ENCODE measurements around the gene AP1S3.
"Not testable (repeated sequence)": the region's sequence is repeated elsewhere in the genome, so short reads cannot be mapped to it uniquely, and the experiment has no call there.

The AP1S3 gene

GRCh38 chr2:223782629-223783028 lies 54.8 kb downstream of the AP1S3 start:
- in situ Hi-C loops (cut with MboI; ENCODE audit: low sequenced_read_pairs), result no loop called here
- H3K4me1 ChIP-seq, result no peaks in the 10 kb centered on the region; the same call in 1 of the 2 replicates
- no peaks in the 10 kb centered on the region for H3K36me3 ChIP-seq (replicated peaks)
- H3K4me3 ChIP-seq, result no peak overlapping the region
- H3K27me3 ChIP-seq (ENCODE audit: low read depth), result no peaks in the 10 kb centered on the region
- H3K9me3 ChIP-seq, result no peaks in the 10 kb centered on the region
- no peak for DNase-seq (ENCODE audit: low spot score in 2 of 2)

DNA sequence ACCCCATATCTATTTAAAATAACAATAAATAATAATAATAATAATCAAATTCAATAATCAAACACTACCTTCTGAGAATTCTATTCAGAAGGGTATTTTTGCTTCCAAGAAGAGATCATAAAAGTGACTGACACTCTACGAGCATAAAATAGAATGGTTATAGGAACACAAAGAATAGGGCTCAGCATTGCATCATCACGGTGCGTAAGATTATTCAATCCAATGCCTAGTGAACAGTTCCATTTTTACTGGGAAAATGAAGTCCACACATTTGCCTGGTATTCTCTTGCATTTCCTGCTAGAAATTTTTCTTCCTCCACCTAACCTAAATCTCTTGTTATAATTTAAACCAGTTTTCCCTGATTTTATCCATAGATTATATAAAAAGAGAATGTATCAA lies 55.8 kb downstream of the AP1S3 start:
- in situ Hi-C loops (cut with MboI; ENCODE audit: low sequenced_read_pairs), result no loop called here
- Histone ChIP-seq H3K9me3 (no peaks in the 10 kb centered on the region), H3K27me3 (ENCODE audit: low read depth) (no peaks in the 10 kb centered on the region), H3K36me3 (replicated peaks) (peaks cover 2% of the 10 kb centered on the region), H3K4me1 (no peaks in the 10 kb centered on the region; the same call in 1 of the 2 replicates), H3K4me3 (no peak overlapping the region)
- no peak for DNase-seq (ENCODE audit: low spot score in 2 of 2)

DNA sequence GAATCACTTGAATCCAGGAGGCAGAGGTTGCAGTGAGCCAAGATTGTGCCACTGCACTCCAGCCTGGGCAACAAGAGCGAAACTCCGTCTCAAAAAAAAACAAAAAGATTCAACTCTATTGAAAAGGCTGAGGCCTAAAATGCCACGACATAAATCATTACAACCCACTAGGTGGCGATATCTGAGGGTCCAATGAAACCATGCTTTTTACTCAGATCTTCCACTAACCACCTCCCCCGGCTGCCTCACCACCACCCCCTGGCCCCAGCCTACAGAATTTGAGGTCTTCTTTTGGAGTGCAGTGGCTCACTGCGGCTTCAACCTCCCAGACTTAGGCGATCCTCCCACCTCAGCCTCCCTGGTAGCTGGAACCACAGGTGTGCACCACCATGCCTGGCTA lies 57.5 kb downstream of the AP1S3 start:
- Histone ChIP-seq H3K9me3 (no peaks in the 10 kb centered on the region), H3K4me3 (no peak overlapping the region), H3K4me1 (no peaks in the 10 kb centered on the region; the same call in 1 of the 2 replicates), H3K36me3 (replicated peaks) (peaks cover 8% of the 10 kb centered on the region), H3K27me3 (ENCODE audit: low read depth) (no peaks in the 10 kb centered on the region)
- in situ Hi-C loops (cut with MboI; ENCODE audit: low sequenced_read_pairs), result no loop called here
- peak; percentile 45 to 63 for DNase-seq (ENCODE audit: low spot score in 2 of 2)

- Histone ChIP-seq H3K4me3 (no peak overlapping the region), H3K27me3 (ENCODE audit: low read depth) (no peaks in the 10 kb centered on the region), H3K9me3 (no peaks in the 10 kb centered on the region), H3K4me1 (peaks cover 6% of the 10 kb centered on the region; the same call in 1 of the 2 replicates), H3K36me3 (replicated peaks) (peaks cover 8% of the 10 kb centered on the region)
- no peak for DNase-seq (ENCODE audit: low spot score in 2 of 2)
- in situ Hi-C loops (cut with MboI; ENCODE audit: low sequenced_read_pairs), result no loop called here
Measured at GRCh38 chr2:223774193-223774592, 63.2 kb downstream of the AP1S3 start.

DNA sequence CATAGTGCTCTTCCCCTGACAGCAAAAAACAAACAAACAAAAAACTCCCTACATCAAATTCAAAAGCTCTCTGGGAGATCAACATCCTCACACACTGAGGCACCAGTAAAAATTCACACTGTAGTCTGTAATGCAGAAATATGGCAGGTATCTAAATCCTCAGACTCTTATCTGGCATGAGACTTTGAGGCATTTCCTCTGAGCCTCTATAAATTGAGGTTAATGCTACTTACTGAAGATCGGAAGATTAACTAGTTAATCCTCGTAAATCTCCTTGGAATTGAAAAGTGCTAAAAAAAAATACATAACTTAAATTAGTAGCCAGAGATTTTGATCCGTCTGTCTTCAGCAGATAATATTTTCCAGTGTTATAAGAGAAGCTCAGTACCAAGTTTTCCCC lies 65.0 kb downstream of the AP1S3 start:
- H3K9me3 ChIP-seq, result no peaks in the 10 kb centered on the region
- H3K27me3 ChIP-seq (ENCODE audit: low read depth), result no peaks in the 10 kb centered on the region
- H3K4me3 ChIP-seq, result no peak overlapping the region
- peaks cover 8% of the 10 kb centered on the region for H3K36me3 ChIP-seq (replicated peaks)
- DNase-seq (ENCODE audit: low spot score in 2 of 2), result peak in 1 of 2 experiments; percentile 6
- peaks cover 6% of the 10 kb centered on the region; the same call in 1 of the 2 replicates for H3K4me1 ChIP-seq
- in situ Hi-C loops (cut with MboI; ENCODE audit: low sequenced_read_pairs), result no loop called here

DNA sequence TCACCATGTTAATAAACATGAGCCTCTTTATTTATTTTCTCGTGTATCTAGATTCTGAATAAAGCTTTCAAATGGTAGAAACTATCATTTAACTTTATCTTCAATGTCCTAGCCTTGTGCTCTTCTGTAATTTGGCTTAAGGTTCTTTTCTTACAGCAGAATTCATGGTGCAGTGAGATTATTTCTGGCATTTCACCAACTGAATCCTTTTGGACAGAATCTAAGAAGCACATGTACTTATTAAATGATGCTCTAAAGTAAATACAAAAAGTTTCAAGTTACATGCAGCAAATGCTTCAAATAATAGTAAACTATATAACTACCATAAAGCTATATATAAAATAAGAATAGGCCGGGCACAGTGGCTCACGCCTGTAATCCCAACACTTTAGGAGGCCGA lies 65.9 kb downstream of the AP1S3 start:
- peaks cover 5% of the 10 kb centered on the region for H3K36me3 ChIP-seq (replicated peaks)
- DNase-seq (ENCODE audit: low spot score in 2 of 2), result no peak
- in situ Hi-C loops (cut with MboI; ENCODE audit: low sequenced_read_pairs), result no loop called here

GRCh38 chr2:223768179-223768578 lies 69.2 kb downstream of the AP1S3 start:
- in situ Hi-C loops (cut with MboI; ENCODE audit: low sequenced_read_pairs), result no loop called here
- Histone ChIP-seq H3K4me1 (peaks cover 6% of the 10 kb centered on the region; the same call in 1 of the 2 replicates), H3K36me3 (replicated peaks) (peaks cover 6% of the 10 kb centered on the region; the same call in 1 of the 2 replicates), H3K27me3 (ENCODE audit: low read depth) (no peaks in the 10 kb centered on the region), H3K4me3 (no peak overlapping the region), H3K9me3 (no peaks in the 10 kb centered on the region)
- DNase-seq (ENCODE audit: low spot score in 2 of 2), result no peak

More for the DNA sequence above, 65.9 kb downstream of the AP1S3 start:
- H3K4me1 ChIP-seq, result peaks cover 6% of the 10 kb centered on the region; the same call in 1 of the 2 replicates
- H3K9me3 ChIP-seq, result no peaks in the 10 kb centered on the region
- no peaks in the 10 kb centered on the region for H3K27me3 ChIP-seq (ENCODE audit: low read depth)
- H3K4me3 ChIP-seq, result no peak overlapping the region

GRCh38 chr2:223767341-223767740 lies 70.0 kb downstream of the AP1S3 start:
- Histone ChIP-seq H3K4me3 (no peak overlapping the region), H3K4me1 (peaks cover 4% of the 10 kb centered on the region; the same call in 1 of the 2 replicates), H3K36me3 (replicated peaks) (peaks cover 6% of the 10 kb centered on the region; the same call in 1 of the 2 replicates), H3K9me3 (no peaks in the 10 kb centered on the region), H3K27me3 (ENCODE audit: low read depth) (no peaks in the 10 kb centered on the region)
- no peak for DNase-seq (ENCODE audit: low spot score in 2 of 2)
- in situ Hi-C loops (cut with MboI; ENCODE audit: low sequenced_read_pairs), result no loop called here

GRCh38 chr2:223765221-223765785 lies 72.1 kb downstream of the AP1S3 start:
- in situ Hi-C loops (cut with MboI; ENCODE audit: low sequenced_read_pairs), result no loop called here

GRCh38 chr2:223764796-223765195 lies 72.6 kb downstream of the AP1S3 start:
- no peak for DNase-seq (ENCODE audit: low spot score in 2 of 2)
- Histone ChIP-seq H3K4me1 (no peaks in the 10 kb centered on the region), H3K9me3 (no peaks in the 10 kb centered on the region), H3K27me3 (ENCODE audit: low read depth) (no peaks in the 10 kb centered on the region), H3K4me3 (no peak overlapping the region), H3K36me3 (replicated peaks) (peaks cover 6% of the 10 kb centered on the region; the same call in 1 of the 2 replicates)
- in situ Hi-C loops (cut with MboI; ENCODE audit: low sequenced_read_pairs), result no loop called here

More at GRCh38 chr2:223765221-223765785, 72.1 kb downstream of the AP1S3 start:
- no peaks in the 10 kb centered on the region for H3K9me3 ChIP-seq
- H3K27me3 ChIP-seq (ENCODE audit: low read depth), result no peaks in the 10 kb centered on the region
- peaks cover 6% of the 10 kb centered on the region; the same call in 1 of the 2 replicates for H3K36me3 ChIP-seq (replicated peaks)
- no peak for DNase-seq (ENCODE audit: low spot score in 2 of 2)
- H3K4me1 ChIP-seq, result no peaks in the 10 kb centered on the region
- no peak overlapping the region for H3K4me3 ChIP-seq

DNA sequence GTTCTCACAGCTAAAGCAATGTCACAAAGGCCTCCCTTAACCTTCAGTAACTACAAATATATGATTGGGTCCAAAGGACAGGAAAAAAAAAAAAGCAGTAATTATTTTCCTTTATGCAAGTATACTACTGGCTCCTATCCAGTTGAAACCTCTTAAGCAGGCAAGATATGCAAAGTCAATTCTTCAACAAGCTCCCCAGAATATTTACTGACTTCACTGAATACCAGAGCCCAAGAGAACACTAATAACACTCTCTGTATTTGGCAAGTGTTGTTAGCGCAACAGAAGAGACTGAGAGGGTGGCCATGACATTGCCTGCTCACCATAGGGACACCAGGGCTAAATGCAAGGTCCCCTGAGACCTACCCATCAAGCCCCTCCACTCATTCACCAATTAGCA lies 74.5 kb downstream of the AP1S3 start:
- no peak overlapping the region for H3K4me3 ChIP-seq
- in situ Hi-C loops (cut with MboI; ENCODE audit: low sequenced_read_pairs), result no loop called here
- H3K4me1 ChIP-seq, result no peaks in the 10 kb centered on the region
- H3K9me3 ChIP-seq, result no peaks in the 10 kb centered on the region
- no peak for DNase-seq (ENCODE audit: low spot score in 2 of 2)
- H3K36me3 ChIP-seq (replicated peaks), result peaks cover 6% of the 10 kb centered on the region; the same call in 1 of the 2 replicates
- H3K27me3 ChIP-seq (ENCODE audit: low read depth), result no peaks in the 10 kb centered on the region

- H3K27me3 ChIP-seq (ENCODE audit: low read depth); H3K9me3 ChIP-seq; DNase-seq (ENCODE audit: low spot score in 2 of 2); H3K4me3 ChIP-seq; H3K4me1 ChIP-seq; in situ Hi-C loops (cut with MboI; ENCODE audit: low sequenced_read_pairs); H3K36me3 ChIP-seq (replicated peaks): not testable (repeated sequence)
Measured at GRCh38 chr2:223761746-223762145, 75.6 kb downstream of the AP1S3 start.

DNA sequence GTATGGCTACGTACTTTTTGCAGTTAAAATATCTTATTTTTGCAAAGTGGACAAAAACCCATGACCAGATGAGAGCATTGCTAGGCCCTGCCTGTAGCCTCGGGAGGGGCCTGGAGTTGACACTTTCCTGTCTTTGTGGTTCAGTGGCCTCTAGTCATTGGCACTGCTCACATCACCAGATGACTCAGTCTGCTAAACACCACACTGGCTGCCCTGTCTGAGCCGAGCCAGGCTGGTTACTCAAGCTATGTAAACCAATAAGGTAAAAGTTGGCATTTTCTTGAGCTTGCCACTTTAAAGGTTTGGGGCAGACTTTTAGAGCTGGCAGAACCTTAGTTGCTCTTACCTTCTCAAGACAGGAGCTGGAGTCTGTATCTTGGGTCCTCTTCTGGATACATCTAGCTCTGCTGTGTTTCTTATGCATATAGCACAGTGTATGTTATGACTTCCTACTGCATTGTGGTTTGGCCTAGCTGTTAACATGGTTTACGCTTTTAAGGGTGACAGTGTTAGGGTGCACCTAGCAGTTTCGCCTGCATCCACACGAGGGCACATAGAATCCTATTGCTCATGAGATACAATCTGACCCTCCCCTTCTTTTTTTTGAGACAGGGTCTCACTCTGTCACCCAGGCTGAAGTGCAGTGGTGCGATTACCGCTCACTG lies 76.4 kb downstream of the AP1S3 start:
- H3K27me3 ChIP-seq (ENCODE audit: low read depth), result no peaks in the 10 kb centered on the region
- no peak overlapping the region for H3K4me3 ChIP-seq
- in situ Hi-C loops (cut with MboI; ENCODE audit: low sequenced_read_pairs), result no loop called here
- no peaks in the 10 kb centered on the region for H3K9me3 ChIP-seq
- no peak for DNase-seq (ENCODE audit: low spot score in 2 of 2)
- H3K36me3 ChIP-seq (replicated peaks), result peaks cover 6% of the 10 kb centered on the region; the same call in 1 of the 2 replicates
- H3K4me1 ChIP-seq, result no peaks in the 10 kb centered on the region

Data from HAP-1 (cell line).